CD14-positive monocyte (primary cell): ENCODE data around the gene KIF16B. TPM values are rescaled to one million over a fixed set of nuclear protein-coding genes. Genes with fewer than 3 reads are reported as not detected.

Experiments
- DNase-seq, 3 donors: peaks; one replicate each; pipeline ENCODE4 v3.0.0-alpha.2; 2011 to 2022
- H2AFZ ChIP-seq: 2 replicates; pipeline ENCODE4 v1.6.0; 2012; ENCODE audit warnings: mild to moderate bottlenecking, low read depth, low read length, inconsistent platforms; ENCODE audit not compliant: insufficient read depth, poor library complexity, severe bottlenecking
- H3K27ac ChIP-seq, 2 donors: 1 replicate in 1 of 2; 2 replicates in 1 of 2; pipeline ENCODE4 v1.5.1; 2012 to 2013; ENCODE audit warnings: low read length in 2 of 2, control low read depth in 1 of 2, inconsistent platforms in 1 of 2, low read depth in 1 of 2, mild to moderate bottlenecking in 1 of 2
- H3K27me3 ChIP-seq, 2 donors: one replicate each; pipeline versions ENCODE4 v1.6.0 to v1.6.1; 2011 to 2013; ENCODE audit warnings: low read length in 2 of 2; ENCODE audit not compliant: control insufficient read depth in 2 of 2, insufficient read depth in 2 of 2
- H3K36me3 ChIP-seq, 2 donors: replicated peaks in 1 of 2; 1 replicate in 1 of 2; 2 replicates in 1 of 2; pipeline versions ENCODE4 v1.5.1 to v1.6.1; 2012 to 2013; ENCODE audit warnings: low read length in 2 of 2, control low read depth in 1 of 2, inconsistent platforms in 1 of 2, mild to moderate bottlenecking in 1 of 2; ENCODE audit not compliant: insufficient read depth in 2 of 2, control insufficient read depth in 1 of 2
- H3K4me1 ChIP-seq, 2 donors: 1 replicate in 1 of 2; 2 replicates in 1 of 2; pipeline versions ENCODE4 v1.5.1 to v1.6.1; 2012 to 2013; ENCODE audit warnings: low read length in 2 of 2, control low read depth in 1 of 2, inconsistent platforms in 1 of 2, mild to moderate bottlenecking in 1 of 2, moderate library complexity in 1 of 2; ENCODE audit not compliant: insufficient read depth in 2 of 2, control insufficient read depth in 1 of 2
- H3K4me2 ChIP-seq: replicated peaks from 2 replicates; pipeline ENCODE3; 2012; ENCODE audit warnings: low read length, moderate library complexity, mild to moderate bottlenecking; ENCODE audit not compliant: poor library complexity, severe bottlenecking; ENCODE audit errors: extremely low read depth
- H3K4me3 ChIP-seq, 3 experiments: fragments of 200-600 bp in 1 of 3; sonication (generic) in 1 of 3; replicated peaks in 1 of 3; 1 replicate in 2 of 3; 2 replicates in 1 of 3; pipeline ENCODE4 v1.5.1; 2011 to 2013; ENCODE audit warnings: low read length in 3 of 3, mild to moderate bottlenecking in 3 of 3, control low read depth in 2 of 3, low read depth in 2 of 3, inconsistent platforms in 1 of 3, moderate library complexity in 1 of 3
- H3K79me2 ChIP-seq: 2 replicates; pipeline ENCODE4 v1.6.0; 2012; ENCODE audit warnings: mild to moderate bottlenecking, control low read depth, inconsistent platforms, low read length, moderate library complexity; ENCODE audit not compliant: insufficient read depth
- H3K9ac ChIP-seq: 2 replicates; pipeline ENCODE4 v1.6.0; 2017; ENCODE audit warnings: low read length, mild to moderate bottlenecking; ENCODE audit not compliant: insufficient read depth, poor library complexity, severe bottlenecking
- H3K9me3 ChIP-seq, 2 donors: replicated peaks in 1 of 2; 1 replicate in 1 of 2; 2 replicates in 1 of 2; pipeline versions ENCODE4 v1.5.1 to v1.6.1; 2012 to 2013; ENCODE audit warnings: low read length in 2 of 2, control low read depth in 1 of 2; ENCODE audit not compliant: control insufficient read depth in 1 of 2, insufficient read depth in 1 of 2
- H4K20me1 ChIP-seq: 2 replicates; pipeline ENCODE4 v1.6.0; 2012; ENCODE audit warnings: mild to moderate bottlenecking, low read length, control low read depth, moderate library complexity; ENCODE audit not compliant: insufficient read depth
- H3K27ac Mint-ChIP-seq, 7 donors: one replicate each; pipeline ENCODE4 v1.8.0; 2020; ENCODE audit warnings: mild to moderate bottlenecking in 7 of 7, mixed read lengths in 7 of 7, moderate library complexity in 6 of 7, inconsistent platforms in 2 of 7
- H3K27me3 Mint-ChIP-seq, 3 donors: one replicate each; pipeline ENCODE4 v1.8.0; 2021 to 2022; ENCODE audit warnings: low read depth in 3 of 3, mild to moderate bottlenecking in 3 of 3, mixed read lengths in 3 of 3, moderate library complexity in 3 of 3, inconsistent platforms in 1 of 3
- H3K36me3 Mint-ChIP-seq, 2 donors: one replicate each; pipeline ENCODE4 v1.8.0; 2020; ENCODE audit warnings: mixed read lengths in 2 of 2, inconsistent platforms in 1 of 2, mild to moderate bottlenecking in 1 of 2
- H3K4me1 Mint-ChIP-seq: one replicate; pipeline ENCODE4 v1.8.0; 2020; ENCODE audit warnings: mild to moderate bottlenecking, mixed read lengths
- H3K4me3 Mint-ChIP-seq, 2 donors: one replicate each; pipeline ENCODE4 v1.8.0; 2020; ENCODE audit warnings: mild to moderate bottlenecking in 2 of 2, mixed read lengths in 2 of 2, moderate library complexity in 1 of 2
- H3K9me3 Mint-ChIP-seq, 7 donors: one replicate each; pipeline ENCODE4 v1.8.0; 2020 to 2022; ENCODE audit warnings: mixed read lengths in 7 of 7, mild to moderate bottlenecking in 6 of 7, moderate library complexity in 6 of 7, inconsistent platforms in 2 of 7
- CTCF ChIP-seq: fragments of 200-600 bp; IDR thresholded peaks from one replicate; pipeline ENCODE4 v1.8.0; 2022; ENCODE audit warnings: antibody characterized with exemption, mild to moderate bottlenecking
- WGBS: methylation state at CpG from one replicate; pipeline ENCODE4 v1.1.5; 2013; ENCODE audit warnings: missing lambda C conversion rate; ENCODE audit not compliant: insufficient coverage; 5-methylcytosine and 5-hydroxymethylcytosine counted together
- intact Hi-C, 2 donors: fragments of 100-400 bp; cut with micrococcal nuclease; formaldehyde crosslinking; loops; one replicate each; pipeline versions ENCODE4 v1.15.0 to v1.15.1; 2023
- polyA plus RNA-seq, 3 donors: library from polyadenylated mRNA; depleted of rRNA in 1 of 3; unstranded in 2 of 3; stranded (reverse) in 1 of 3; fragments of 300-500 nt in 2 of 3; fragments of >200 nt in 1 of 3; fragmentation: Illumina TruSeq in 2 of 3; gene quantifications; 1 replicate in 2 of 3; 2 replicates in 1 of 3; pipeline ENCODE4 v1.2.3, GENCODE V29; 2012 to 2021

KIF16B gene
- polyA plus RNA-seq, 3 donors = 0.89 to 2.9 (median 2.8) TPM

- Histone ChIP-seq H3K4me2 (no peak overlapping the region), H3K27me3 (no peaks in the 10 kb centered on the region), H3K4me3 (no peak overlapping the region), H3K36me3 (no peaks in the 10 kb centered on the region), H2AFZ (no peak overlapping the region), H3K79me2 (no peaks in the 10 kb centered on the region), H3K9me3 (no peaks in the 10 kb centered on the region), H3K27ac (no peak overlapping the region), H4K20me1 (no peaks in the 10 kb centered on the region), H3K4me1 (peaks cover 9 to 26% of the 10 kb centered on the region in 2 donors), H3K9ac (no peak overlapping the region)
- Mint-ChIP-seq H3K27me3 (peaks cover 0 to 2% (median 1%) of the 10 kb centered on the region in 3 donors), H3K27ac (peak overlapping the region in 2 of 7 donors; percentile 43 to 75), H3K4me3 (no peak overlapping the region), H3K9me3 (peaks cover 0 to 3% (median 0%) of the 10 kb centered on the region in 7 donors), H3K4me1 (peaks cover 35% of the 10 kb centered on the region), H3K36me3 (peaks cover 3 to 9% of the 10 kb centered on the region in 2 donors)
- 31% methylated on average over 4 of the region's 4 CpGs for WGBS
- TF ChIP-seq CTCF = no peak
- intact Hi-C loops = no loop called here
- DNase-seq = no peak
Observed at GRCh38 chr20:16518784-16519084, 54.5 kb downstream of the KIF16B start.

DNA sequence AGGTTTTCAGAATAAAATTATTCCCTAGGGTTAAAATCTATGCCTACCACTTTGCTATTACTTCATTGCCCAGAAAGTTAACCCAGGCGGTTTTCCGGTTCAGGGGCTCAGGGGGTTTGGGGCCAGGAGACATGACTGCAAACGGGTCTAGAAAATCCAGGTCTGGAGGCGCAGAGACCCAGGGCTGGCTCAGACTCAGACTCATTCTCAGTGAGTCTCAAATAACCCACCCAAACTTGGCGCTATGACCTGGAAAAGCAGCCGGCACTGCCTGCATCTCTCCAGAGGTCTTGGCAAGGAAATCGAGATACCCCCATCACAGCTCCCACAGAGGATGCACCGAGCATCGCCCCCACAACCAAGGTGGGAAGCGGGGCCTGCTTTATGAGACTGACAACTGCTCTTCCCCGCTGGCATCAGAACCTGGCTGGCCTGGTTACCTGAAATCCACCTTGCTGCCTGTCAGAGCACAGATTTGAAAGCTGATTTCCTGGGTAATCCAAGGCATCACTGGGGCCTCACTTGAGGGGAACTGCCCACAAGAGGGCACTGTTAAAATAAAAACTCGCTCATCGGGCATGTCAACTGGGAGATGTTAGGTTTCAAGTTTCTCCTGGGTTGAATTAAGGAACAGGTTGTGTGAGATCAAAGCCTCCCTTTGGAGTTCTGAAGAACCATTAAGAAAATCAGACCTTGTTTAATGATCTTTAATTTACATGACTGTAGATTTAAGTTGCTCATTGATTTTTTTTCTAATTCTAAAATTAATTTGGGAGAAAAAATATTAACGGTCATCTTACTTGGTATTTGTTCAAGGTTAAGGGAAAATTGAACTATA, 55.1 kb downstream of the KIF16B start:
- Histone ChIP-seq H3K27ac (no peak overlapping the region), H3K4me2 (no peak overlapping the region), H3K27me3 (no peaks in the 10 kb centered on the region), H2AFZ (no peak overlapping the region), H3K36me3 (no peaks in the 10 kb centered on the region), H3K4me1 (peaks cover 15 to 31% of the 10 kb centered on the region in 2 donors), H3K4me3 (no peak overlapping the region), H3K9ac (no peak overlapping the region), H3K9me3 (no peaks in the 10 kb centered on the region), H3K79me2 (no peaks in the 10 kb centered on the region), H4K20me1 (no peaks in the 10 kb centered on the region)
- intact Hi-C loops = no loop called here
- Mint-ChIP-seq H3K4me3 (no peak overlapping the region), H3K27me3 (peaks cover 0 to 2% (median 1%) of the 10 kb centered on the region in 3 donors), H3K9me3 (no peaks in the 10 kb centered on the region), H3K36me3 (peaks cover 3 to 9% of the 10 kb centered on the region in 2 donors), H3K4me1 (peaks cover 40% of the 10 kb centered on the region), H3K27ac (peak overlapping the region in 1 of 7 donors; percentile 70)
- TF ChIP-seq CTCF = peak; percentile 59
- WGBS = 97% methylated on average over 8 of the region's 14 CpGs
- DNase-seq = peak; percentile 12 to 16 (median 15)
